ENCODE measurements around the gene CUL2. TPM values are rescaled to one million over a fixed set of nuclear protein-coding genes. Genes with fewer than 3 reads are reported as not detected.

CUL2 gene
- total RNA-seq, 1 experiment from 2014 or later: 30.7 TPM

DNA sequence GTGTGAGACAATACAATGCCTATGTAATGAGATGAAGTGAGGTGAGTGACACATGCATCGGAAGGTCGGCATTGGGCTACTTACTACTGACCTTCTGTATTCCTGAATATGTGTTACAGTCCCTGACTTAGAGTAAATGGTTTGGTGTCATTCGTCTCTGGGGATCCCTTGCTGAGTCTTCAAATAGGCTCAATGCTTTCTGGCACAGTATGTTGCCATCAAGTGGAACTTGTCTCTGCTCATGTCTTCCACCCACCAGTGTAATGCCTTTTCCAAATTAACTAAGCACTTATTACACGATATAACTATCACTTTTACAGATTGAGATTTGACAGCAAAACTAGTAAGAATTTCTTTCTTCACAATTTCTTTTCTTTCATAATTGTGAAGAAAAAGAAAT lies 10.9 kb downstream of the CUL2 start:
- intact Hi-C loops (cut with micrococcal nuclease): no loop called here
- BruUV-seq (replicated peaks): no TSS peak
- peaks cover 7% of the 10 kb centered on the region for H3K9me3 Mint-ChIP-seq (ENCODE audit: unreplicated experiment)
- ChIA-PET CTCF (interaction anchor here (0.7 kb wide), 1 partner anchor 479 kb away, joined by 3 read pairs; no protein-coding TSS in a partner anchor), POLR2A (interaction anchor here (1.3 kb wide), 1 partner anchor 11 kb away, joined by 9 read pairs; the partner anchor contains the start of gene CUL2)
- TF ChIP-seq, protein P1, sequence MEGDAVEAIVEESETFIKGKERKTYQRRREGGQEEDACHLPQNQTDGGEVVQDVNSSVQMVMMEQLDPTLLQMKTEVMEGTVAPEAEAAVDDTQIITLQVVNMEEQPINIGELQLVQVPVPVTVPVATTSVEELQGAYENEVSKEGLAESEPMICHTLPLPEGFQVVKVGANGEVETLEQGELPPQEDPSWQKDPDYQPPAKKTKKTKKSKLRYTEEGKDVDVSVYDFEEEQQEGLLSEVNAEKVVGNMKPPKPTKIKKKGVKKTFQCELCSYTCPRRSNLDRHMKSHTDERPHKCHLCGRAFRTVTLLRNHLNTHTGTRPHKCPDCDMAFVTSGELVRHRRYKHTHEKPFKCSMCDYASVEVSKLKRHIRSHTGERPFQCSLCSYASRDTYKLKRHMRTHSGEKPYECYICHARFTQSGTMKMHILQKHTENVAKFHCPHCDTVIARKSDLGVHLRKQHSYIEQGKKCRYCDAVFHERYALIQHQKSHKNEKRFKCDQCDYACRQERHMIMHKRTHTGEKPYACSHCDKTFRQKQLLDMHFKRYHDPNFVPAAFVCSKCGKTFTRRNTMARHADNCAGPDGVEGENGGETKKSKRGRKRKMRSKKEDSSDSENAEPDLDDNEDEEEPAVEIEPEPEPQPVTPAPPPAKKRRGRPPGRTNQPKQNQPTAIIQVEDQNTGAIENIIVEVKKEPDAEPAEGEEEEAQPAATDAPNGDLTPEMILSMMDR (IDR thresholded peaks at IDR 0.05; ENCODE audit: unreplicated experiment): no peak
- H3K4me3 Mint-ChIP-seq (ENCODE audit: unreplicated experiment): no peak overlapping the region
- H3K36me3 Mint-ChIP-seq (ENCODE audit: insufficient read depth, unreplicated experiment): peaks cover 10% of the 10 kb centered on the region
- peaks cover 10% of the 10 kb centered on the region for H3K4me1 Mint-ChIP-seq (ENCODE audit: insufficient read depth, unreplicated experiment)
- DNase-seq (ENCODE audit: unreplicated experiment): no peak
- no peak overlapping the region for H3K27ac Mint-ChIP-seq (ENCODE audit: low read depth, unreplicated experiment)
- H3K27me3 Mint-ChIP-seq (ENCODE audit: insufficient read depth, unreplicated experiment): no peaks in the 10 kb centered on the region

- CTCF ChIA-PET: no interaction called here
- Mint-ChIP-seq H3K9me3 (ENCODE audit: unreplicated experiment) (no peaks in the 10 kb centered on the region), H3K4me1 (ENCODE audit: insufficient read depth, unreplicated experiment) (peaks cover 10% of the 10 kb centered on the region), H3K27me3 (ENCODE audit: insufficient read depth, unreplicated experiment) (no peaks in the 10 kb centered on the region), H3K27ac (ENCODE audit: low read depth, unreplicated experiment) (no peak overlapping the region), H3K36me3 (ENCODE audit: insufficient read depth, unreplicated experiment) (peaks cover 20% of the 10 kb centered on the region), H3K4me3 (ENCODE audit: unreplicated experiment) (no peak overlapping the region)
- POLR2A ChIA-PET: no interaction called here
- intact Hi-C loops (cut with micrococcal nuclease): no loop called here
- TF ChIP-seq, protein P1 (IDR thresholded peaks at IDR 0.05; ENCODE audit: unreplicated experiment): no peak
- no TSS peak for BruUV-seq (replicated peaks)
- DNase-seq (ENCODE audit: unreplicated experiment): no peak
These were observed 14.9 kb downstream of the CUL2 start for GRCh38 chr10:35075228-35075627.

GRCh38 chr10:35074266-35074665 lies 15.9 kb downstream of the CUL2 start:
- Mint-ChIP-seq H3K36me3 (ENCODE audit: insufficient read depth, unreplicated experiment) (peaks cover 26% of the 10 kb centered on the region), H3K27me3 (ENCODE audit: insufficient read depth, unreplicated experiment) (no peaks in the 10 kb centered on the region), H3K4me1 (ENCODE audit: insufficient read depth, unreplicated experiment) (peaks cover 2% of the 10 kb centered on the region), H3K27ac (ENCODE audit: low read depth, unreplicated experiment) (no peak overlapping the region), H3K9me3 (ENCODE audit: unreplicated experiment) (no peaks in the 10 kb centered on the region), H3K4me3 (ENCODE audit: unreplicated experiment) (no peak overlapping the region)
- intact Hi-C loops (cut with micrococcal nuclease): no loop called here
- TF ChIP-seq, protein P1 (IDR thresholded peaks at IDR 0.05; ENCODE audit: unreplicated experiment): no peak
- CTCF ChIA-PET: interaction anchor here (0.7 kb wide), 1 partner anchor 1575 kb away, joined by 4 read pairs; no protein-coding TSS in a partner anchor
- no TSS peak for BruUV-seq (replicated peaks)
- no peak for DNase-seq (ENCODE audit: unreplicated experiment)
- POLR2A ChIA-PET: no interaction called here

GRCh38 chr10:35070521-35070920 lies 19.6 kb downstream of the CUL2 start:
- no peaks in the 10 kb centered on the region for H3K9me3 Mint-ChIP-seq (ENCODE audit: unreplicated experiment)
- no peak overlapping the region for H3K27ac Mint-ChIP-seq (ENCODE audit: low read depth, unreplicated experiment)
- H3K36me3 Mint-ChIP-seq (ENCODE audit: insufficient read depth, unreplicated experiment): peaks cover 56% of the 10 kb centered on the region
- H3K4me1 Mint-ChIP-seq (ENCODE audit: insufficient read depth, unreplicated experiment): no peaks in the 10 kb centered on the region
- intact Hi-C loops (cut with micrococcal nuclease): no loop called here
- TF ChIP-seq, protein P1 (IDR thresholded peaks at IDR 0.05; ENCODE audit: unreplicated experiment): no peak
- DNase-seq (ENCODE audit: unreplicated experiment): no peak
- ChIA-PET POLR2A (no interaction called here), CTCF (no interaction called here)
- BruUV-seq (replicated peaks): no TSS peak
- H3K4me3 Mint-ChIP-seq (ENCODE audit: unreplicated experiment): no peak overlapping the region
- H3K27me3 Mint-ChIP-seq (ENCODE audit: insufficient read depth, unreplicated experiment): no peaks in the 10 kb centered on the region
